Measurements from ENCODE around the gene DACH1.

- no peak for TF ChIP-seq CTCF (IDR thresholded peaks at IDR 0.05)
- TF ChIP-seq POLR2A (IDR thresholded peaks at IDR 0.05) = no peak
Measured at GRCh38 chr13:71576571-71576970, 290.4 kb downstream of the DACH1 start.

Measured in esophagus squamous epithelium (tissue), 4 donors.